NCI-H2171 treated with DMSO at 0.1 percent for 48 hours (cell line): ENCODE measurements around the gene ERFL.
"Not testable (repeated sequence)": the region's sequence is repeated elsewhere in the genome, so short reads cannot be mapped to it uniquely, and the experiment has no call there.

Experiments used
- DNase-seq: peaks from one replicate; lab custom pipeline; 2025; lab: John Stamatoyannopoulos, UW

The ERFL gene

GRCh38 chr19:41926763-41927496 is 1.3 kb downstream of the ERFL start:
- DNase-seq, result no peak

- no peak for DNase-seq
Measured at GRCh38 chr19:41926028-41926762, 2.1 kb downstream of the ERFL start.

- no peak for DNase-seq
Measured at GRCh38 chr19:41925208-41926003, 2.8 kb downstream of the ERFL start.

GRCh38 chr19:41924151-41925145 is 3.8 kb downstream of the ERFL start:
- no peak for DNase-seq

- DNase-seq, result no peak
Measured at GRCh38 chr19:41923045-41923788, 5.0 kb downstream of the ERFL start.

GRCh38 chr19:41922585-41922984 is 5.7 kb downstream of the ERFL start:
- no peak for DNase-seq

- no peak for DNase-seq
Measured at GRCh38 chr19:41921577-41922576, 6.4 kb downstream of the ERFL start.

GRCh38 chr19:41920882-41921576 is 7.2 kb downstream of the ERFL start:
- DNase-seq, result no peak

GRCh38 chr19:41919948-41920712 is 8.1 kb downstream of the ERFL start:
- no peak for DNase-seq

GRCh38 chr19:41918653-41919244 is 9.5 kb downstream of the ERFL start:
- DNase-seq, result no peak

- DNase-seq, result no peak
Measured at GRCh38 chr19:41918095-41918494, 10.2 kb downstream of the ERFL start.

GRCh38 chr19:41917676-41918075 is 10.6 kb downstream of the ERFL start:
- no peak for DNase-seq

GRCh38 chr19:41915776-41916414 is 12.4 kb downstream of the ERFL start:
- DNase-seq, result no peak

GRCh38 chr19:41915021-41915775 is 13.1 kb downstream of the ERFL start:
- DNase-seq, result no peak

GRCh38 chr19:41914424-41914834 is 13.8 kb downstream of the ERFL start:
- not testable (repeated sequence) for DNase-seq
